ENCODE measurements around the gene PROK2. TPM values are rescaled to one million over a fixed set of nuclear protein-coding genes. Genes with fewer than 3 reads are reported as not detected.

PROK2 gene
- total RNA-seq, 2 donors from 2014 or later, result 0.48 TPM; not detected in 1

GRCh38 chr3:71816767-71817156, 31.8 kb upstream of the PROK2 start:
- no peaks in the 10 kb centered on the region for H3K27me3 ChIP-seq
- TF ChIP-seq CTCF (IDR thresholded peaks at IDR 0.05), result no peak
- no peaks in the 10 kb centered on the region for H3K4me1 ChIP-seq
- H3K4me3 ChIP-seq, result no peak overlapping the region
- no peaks in the 10 kb centered on the region for H3K9me3 ChIP-seq
- no peak overlapping the region for H3K27ac ChIP-seq
- H3K36me3 ChIP-seq, result no peaks in the 10 kb centered on the region
- no peak for DNase-seq (ENCODE audit: low spot score)

DNA sequence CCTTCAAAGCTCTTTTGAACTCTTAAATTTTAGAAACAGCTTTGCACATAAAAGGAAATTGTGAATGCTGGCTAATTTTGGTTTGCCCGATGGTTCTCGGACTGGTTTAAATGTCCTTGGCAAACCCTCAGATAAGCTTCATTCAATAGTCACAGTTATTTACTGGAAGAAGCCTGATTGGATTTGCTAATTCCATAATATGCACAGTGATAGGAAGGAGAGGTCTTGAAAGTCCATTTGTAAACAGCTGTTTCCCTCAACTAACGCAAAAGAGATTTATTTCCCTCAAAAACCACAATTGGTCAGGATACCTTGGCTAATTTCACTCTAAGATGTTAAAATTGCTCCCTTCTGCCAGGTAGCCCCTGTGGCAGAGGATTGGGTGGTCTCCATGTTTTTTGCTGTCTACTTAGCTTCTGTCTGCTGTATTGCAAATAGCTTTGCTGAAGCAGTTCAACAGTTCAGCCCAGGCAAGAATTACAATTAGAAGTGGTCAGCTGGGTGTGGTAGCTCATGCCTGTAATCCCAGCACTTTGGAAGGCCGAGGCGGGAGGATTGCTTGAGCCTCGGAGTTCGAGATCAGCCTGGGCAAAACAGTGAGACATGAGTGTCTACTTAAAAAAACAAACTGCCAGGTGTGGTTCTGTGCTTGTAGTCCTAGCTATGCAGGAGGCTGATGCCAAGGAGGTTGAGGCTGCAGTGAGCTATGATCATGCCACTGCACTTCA, 30.6 kb upstream of the PROK2 start:
- H3K9me3 ChIP-seq, result no peaks in the 10 kb centered on the region
- H3K36me3 ChIP-seq, result no peaks in the 10 kb centered on the region
- H3K4me1 ChIP-seq, result no peaks in the 10 kb centered on the region
- no peak overlapping the region for H3K4me3 ChIP-seq
- TF ChIP-seq CTCF (IDR thresholded peaks at IDR 0.05), result no peak
- no peak overlapping the region for H3K27ac ChIP-seq
- no peak for DNase-seq (ENCODE audit: low spot score)
- H3K27me3 ChIP-seq, result no peaks in the 10 kb centered on the region

GRCh38 chr3:71813704-71814103, 28.8 kb upstream of the PROK2 start:
- H3K4me3 ChIP-seq, result no peak overlapping the region
- H3K27me3 ChIP-seq, result no peaks in the 10 kb centered on the region
- H3K27ac ChIP-seq, result no peak overlapping the region
- TF ChIP-seq CTCF (IDR thresholded peaks at IDR 0.05), result no peak
- no peaks in the 10 kb centered on the region for H3K9me3 ChIP-seq
- no peaks in the 10 kb centered on the region for H3K36me3 ChIP-seq
- no peak for DNase-seq (ENCODE audit: low spot score)
- H3K4me1 ChIP-seq, result no peaks in the 10 kb centered on the region

DNA sequence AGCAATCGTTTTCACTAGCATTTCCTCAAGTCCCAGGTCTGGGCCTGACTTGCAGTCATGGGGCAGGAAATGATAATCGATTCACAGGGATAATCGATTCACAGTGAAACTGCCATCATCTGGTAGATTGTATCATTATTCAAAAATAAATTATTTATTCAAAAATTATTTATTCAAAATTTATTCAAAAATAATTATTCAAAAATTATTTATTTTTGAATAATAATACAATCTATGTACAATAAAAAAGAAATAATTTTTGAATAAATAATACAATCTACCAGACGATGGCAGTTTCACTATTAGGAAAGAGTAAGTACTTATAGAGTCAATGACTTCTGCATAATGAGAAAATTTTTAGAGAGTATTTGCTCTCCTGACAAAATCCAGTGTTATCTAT, 28.1 kb upstream of the PROK2 start:
- Histone ChIP-seq H3K36me3 (no peaks in the 10 kb centered on the region), H3K4me3 (no peak overlapping the region), H3K27me3 (no peaks in the 10 kb centered on the region), H3K4me1 (no peaks in the 10 kb centered on the region), H3K9me3 (no peaks in the 10 kb centered on the region), H3K27ac (no peak overlapping the region)
- no peak for DNase-seq (ENCODE audit: low spot score)
- TF ChIP-seq CTCF (IDR thresholded peaks at IDR 0.05), result no peak

GRCh38 chr3:71810056-71810455, 25.1 kb upstream of the PROK2 start:
- no peak overlapping the region for H3K4me3 ChIP-seq
- no peaks in the 10 kb centered on the region for H3K27me3 ChIP-seq
- H3K4me1 ChIP-seq, result no peaks in the 10 kb centered on the region
- H3K36me3 ChIP-seq, result no peaks in the 10 kb centered on the region
- no peaks in the 10 kb centered on the region for H3K9me3 ChIP-seq
- TF ChIP-seq CTCF (IDR thresholded peaks at IDR 0.05), result no peak
- no peak for DNase-seq (ENCODE audit: low spot score)
- no peak overlapping the region for H3K27ac ChIP-seq
